Thyroid gland (tissue), 4 donors: Measurements from ENCODE around the gene LOC101059915.
"Not testable (repeated sequence)": the region's sequence is repeated elsewhere in the genome, so short reads cannot be mapped to it uniquely, and the experiment has no call there.

Experiments
- DNase-seq, 2 donors: peaks; one replicate each; pipeline ENCODE4 v3.0.0-alpha.2; 2019
- H3K27ac ChIP-seq, 3 donors: fragments of 200-600 bp; sonication (generic); 1 replicate in 2 of 3; 2 replicates in 1 of 3; pipeline ENCODE4 v1.5.1; 2016 to 2019; ENCODE audit warnings: mild to moderate bottlenecking in 1 of 3, moderate library complexity in 1 of 3
- H3K27me3 ChIP-seq: fragments of 200-600 bp; sonication (generic); one replicate; pipeline ENCODE4 v1.5.1; 2019
- H3K36me3 ChIP-seq, 2 donors: fragments of 200-600 bp; sonication (generic); one replicate each; pipeline ENCODE4 v1.5.1; 2016 to 2019
- H3K4me1 ChIP-seq, 2 donors: fragments of 200-600 bp; sonication (generic); one replicate each; pipeline ENCODE4 v1.5.1; 2017 to 2019
- H3K4me3 ChIP-seq, 3 donors: fragments of 200-600 bp; sonication (generic); replicated peaks in 1 of 3; 1 replicate in 2 of 3; 2 replicates in 1 of 3; pipeline ENCODE4 v1.5.1; 2016; ENCODE audit warnings: mild to moderate bottlenecking in 1 of 3
- H3K9me3 ChIP-seq: fragments of 200-600 bp; sonication (generic); one replicate; pipeline ENCODE4 v1.5.1; 2017
- POLR2A ChIP-seq, 2 donors: fragments of 450-650 bp; IDR thresholded peaks; one replicate each; pipeline ENCODE4 v1.6.1; 2017; ENCODE audit warnings: antibody characterized with exemption in 2 of 2, mild to moderate bottlenecking in 2 of 2, moderate library complexity in 1 of 2
- WGBS, 2 donors: methylation state at CpG; one replicate each; pipeline ENCODE4 v1.1.5; 2017; 5-methylcytosine and 5-hydroxymethylcytosine counted together
- intact Hi-C: fragments of 100-400 bp; cut with DNase I; formaldehyde crosslinking; loops from one replicate; pipeline ENCODE4 v1.15.1; 2023
- TF ChIP-seq, protein P1 (sequence below), 6 experiments: fragments of 200-600 bp in 3 of 6; fragments of 450-650 bp in 3 of 6; sonication (generic) in 3 of 6; IDR thresholded peaks; one replicate each; pipeline ENCODE4 v1.5.1; 2016 to 2019; ENCODE audit warnings: antibody characterized with exemption in 6 of 6, mild to moderate bottlenecking in 2 of 6, inconsistent platforms in 1 of 6, moderate library complexity in 1 of 6

The LOC101059915 gene

DNA sequence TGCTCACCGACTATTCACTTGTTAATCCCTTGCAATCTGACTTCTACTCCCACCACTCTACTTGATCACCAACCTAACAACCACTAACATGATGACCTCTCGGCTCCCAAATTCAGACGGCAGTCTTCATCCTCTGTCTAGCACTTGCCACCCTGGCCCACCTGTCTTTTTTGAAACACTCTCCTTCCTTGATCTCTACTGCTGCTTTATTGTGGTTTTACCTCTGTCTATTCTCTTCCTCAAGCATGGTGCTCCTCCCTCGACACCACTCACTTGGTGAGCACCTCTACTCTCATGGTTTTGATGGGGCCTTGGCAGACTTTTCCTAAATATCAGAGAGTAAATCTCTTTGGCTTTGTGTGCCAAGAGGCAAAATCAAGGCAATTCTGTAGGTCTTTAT lies 27.3 kb upstream of the LOC101059915 start:
- Histone ChIP-seq H3K36me3 (no peaks in the 10 kb centered on the region), H3K27me3 (no peaks in the 10 kb centered on the region), H3K4me3 (no peak overlapping the region), H3K27ac (no peak overlapping the region), H3K9me3 (no peaks in the 10 kb centered on the region), H3K4me1 (no peaks in the 10 kb centered on the region)
- TF ChIP-seq, protein P1, sequence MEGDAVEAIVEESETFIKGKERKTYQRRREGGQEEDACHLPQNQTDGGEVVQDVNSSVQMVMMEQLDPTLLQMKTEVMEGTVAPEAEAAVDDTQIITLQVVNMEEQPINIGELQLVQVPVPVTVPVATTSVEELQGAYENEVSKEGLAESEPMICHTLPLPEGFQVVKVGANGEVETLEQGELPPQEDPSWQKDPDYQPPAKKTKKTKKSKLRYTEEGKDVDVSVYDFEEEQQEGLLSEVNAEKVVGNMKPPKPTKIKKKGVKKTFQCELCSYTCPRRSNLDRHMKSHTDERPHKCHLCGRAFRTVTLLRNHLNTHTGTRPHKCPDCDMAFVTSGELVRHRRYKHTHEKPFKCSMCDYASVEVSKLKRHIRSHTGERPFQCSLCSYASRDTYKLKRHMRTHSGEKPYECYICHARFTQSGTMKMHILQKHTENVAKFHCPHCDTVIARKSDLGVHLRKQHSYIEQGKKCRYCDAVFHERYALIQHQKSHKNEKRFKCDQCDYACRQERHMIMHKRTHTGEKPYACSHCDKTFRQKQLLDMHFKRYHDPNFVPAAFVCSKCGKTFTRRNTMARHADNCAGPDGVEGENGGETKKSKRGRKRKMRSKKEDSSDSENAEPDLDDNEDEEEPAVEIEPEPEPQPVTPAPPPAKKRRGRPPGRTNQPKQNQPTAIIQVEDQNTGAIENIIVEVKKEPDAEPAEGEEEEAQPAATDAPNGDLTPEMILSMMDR (IDR thresholded peaks at IDR 0.05): no peak
- no peak for TF ChIP-seq POLR2A (IDR thresholded peaks at IDR 0.05)
- WGBS, 2 donors: 88 to 94% methylated on average over 4 of the region's 4 CpGs
- DNase-seq: no peak
- intact Hi-C loops: no loop called here

DNA sequence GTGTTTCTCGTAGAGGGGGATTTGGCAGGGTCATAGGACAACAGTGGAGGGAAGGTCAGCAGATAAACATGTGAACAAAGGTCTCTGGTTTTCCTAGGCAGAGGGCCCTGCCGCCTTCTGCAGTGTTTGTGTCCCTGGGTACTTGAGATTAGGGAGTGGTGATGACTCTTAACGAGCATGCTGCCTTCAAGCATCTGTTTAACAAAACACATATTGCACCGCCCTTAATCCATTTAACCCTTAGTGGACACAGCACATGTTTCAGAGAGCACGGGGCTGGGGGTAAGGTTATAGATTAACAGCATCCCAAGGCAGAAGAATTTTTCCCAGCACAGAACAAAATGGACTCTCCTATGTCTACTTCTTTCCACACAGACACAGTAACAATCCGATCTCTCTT lies 22.9 kb upstream of the LOC101059915 start:
- H3K27me3 ChIP-seq, H3K4me1 ChIP-seq, DNase-seq, H3K36me3 ChIP-seq, intact Hi-C loops, H3K9me3 ChIP-seq: not testable (repeated sequence)
- Histone ChIP-seq H3K4me3 (peak overlapping the region in 1 of 3 donors; percentile 21), H3K27ac (peak overlapping the region in 1 of 3 donors; percentile 63)
- 21 to 28% methylated on average over 5 to 6 of the region's 6 CpGs for WGBS, 2 donors

DNA sequence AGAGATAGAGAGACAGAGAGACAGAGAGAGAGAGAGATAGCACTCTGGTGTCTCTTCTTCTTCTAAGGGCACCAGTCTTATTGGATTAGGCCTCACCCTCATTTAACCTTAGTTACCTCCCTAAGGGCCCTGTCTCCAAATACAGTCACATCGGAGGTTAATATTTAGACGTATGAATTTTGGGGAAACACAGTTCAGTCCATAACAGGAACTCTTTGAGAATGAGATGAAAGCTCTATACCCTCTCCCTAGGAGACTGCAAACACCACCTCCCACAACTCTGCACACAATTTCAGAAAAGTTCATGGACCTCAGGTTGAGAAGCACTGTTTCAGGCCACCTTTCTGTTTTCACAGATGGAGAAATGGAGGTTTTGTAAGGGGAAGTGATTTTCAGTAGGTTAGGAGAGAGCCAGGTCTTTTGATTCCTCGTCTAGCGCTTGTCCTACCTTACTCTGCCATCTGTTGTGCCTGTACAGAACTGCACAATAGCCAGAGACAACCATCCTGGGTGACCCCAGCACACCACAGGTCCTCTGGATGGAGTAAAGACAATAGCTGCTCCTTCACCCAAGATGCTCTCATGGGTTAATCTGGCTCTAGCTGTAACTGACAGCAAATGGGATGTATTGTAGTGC lies 16.9 kb upstream of the LOC101059915 start:
- Histone ChIP-seq H3K4me1 (no peaks in the 10 kb centered on the region), H3K27ac (no peak overlapping the region), H3K4me3 (no peak overlapping the region), H3K9me3 (no peaks in the 10 kb centered on the region), H3K27me3 (no peaks in the 10 kb centered on the region), H3K36me3 (no peaks in the 10 kb centered on the region)
- 44 to 67% methylated on average over 2 to 3 of the region's 4 CpGs for WGBS, 2 donors
- TF ChIP-seq POLR2A (IDR thresholded peaks at IDR 0.05): no peak
- TF ChIP-seq, protein P1 (IDR thresholded peaks at IDR 0.05): peak in 4 of 6 experiments; percentile 42 to 50 (median 46)
- peak; percentile 10 to 26 for DNase-seq
- intact Hi-C loops: no loop called here

DNA sequence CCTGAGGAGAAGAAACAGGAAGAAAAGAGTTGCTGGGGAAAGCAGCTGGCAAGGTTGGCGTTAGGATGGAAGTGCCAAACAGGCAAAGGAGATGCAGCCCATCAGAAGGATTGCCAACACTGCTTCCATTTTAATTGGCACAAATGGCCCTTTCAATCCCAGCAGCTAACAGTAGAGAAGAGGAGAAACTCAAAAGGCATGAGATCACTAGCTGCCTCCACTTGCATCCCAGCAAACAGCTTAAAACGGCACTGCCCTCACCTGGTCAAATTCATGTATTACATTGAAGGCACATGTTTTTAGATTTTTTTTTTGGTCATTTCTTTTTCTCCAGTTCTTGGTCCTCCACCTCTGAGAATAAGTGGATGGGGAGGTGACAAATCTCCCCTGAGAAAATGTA lies 14.9 kb upstream of the LOC101059915 start:
- WGBS, 2 donors: 19 to 50% methylated on average over 2 of the region's 2 CpGs
- Histone ChIP-seq H3K27me3 (no peaks in the 10 kb centered on the region), H3K4me3 (no peak overlapping the region), H3K4me1 (no peaks in the 10 kb centered on the region), H3K27ac (no peak overlapping the region), H3K36me3 (no peaks in the 10 kb centered on the region), H3K9me3 (no peaks in the 10 kb centered on the region)
- TF ChIP-seq, protein P1 (IDR thresholded peaks at IDR 0.05): peak; percentile 27 to 56 (median 44)
- no peak for TF ChIP-seq POLR2A (IDR thresholded peaks at IDR 0.05)
- peak; percentile 39 to 52 for DNase-seq
- intact Hi-C loops: no loop called here

DNA sequence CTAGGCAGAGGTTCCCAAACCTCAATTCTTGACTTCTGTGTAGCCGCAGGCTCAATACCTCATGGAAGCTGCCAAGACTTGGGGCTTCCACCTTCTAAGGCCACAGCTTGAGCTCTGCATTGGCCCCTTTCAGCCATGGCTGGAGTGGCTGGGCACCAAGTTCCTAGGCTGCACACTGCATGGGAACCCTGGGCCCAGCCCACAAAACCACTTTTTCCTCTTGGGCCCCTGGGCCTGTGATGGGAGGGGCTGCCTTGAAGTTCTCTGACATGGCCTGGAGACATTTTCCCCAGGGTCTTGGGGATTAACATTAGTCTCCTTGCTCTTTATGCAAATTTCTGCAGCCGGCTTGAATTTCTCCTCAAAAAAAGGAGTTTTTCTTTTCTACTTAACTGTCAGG lies 14.0 kb upstream of the LOC101059915 start:
- Histone ChIP-seq H3K27me3 (no peaks in the 10 kb centered on the region), H3K27ac (no peak overlapping the region), H3K9me3 (no peaks in the 10 kb centered on the region), H3K4me1 (no peaks in the 10 kb centered on the region), H3K4me3 (no peak overlapping the region), H3K36me3 (no peaks in the 10 kb centered on the region)
- intact Hi-C loops: no loop called here
- TF ChIP-seq POLR2A (IDR thresholded peaks at IDR 0.05): no peak
- TF ChIP-seq, protein P1 (IDR thresholded peaks at IDR 0.05): no peak
- no peak for DNase-seq
- 91 to 95% methylated on average over 1 to 2 of the region's 2 CpGs for WGBS, 2 donors
